Measurements from ENCODE around the gene TMEM178B. TPM values are rescaled to one million over a fixed set of nuclear protein-coding genes. Genes with fewer than 3 reads are reported as not detected.

Gene TMEM178B
- total and polyA plus RNA-seq, 2 of the 4 experiments (the other 2 are of a cell fraction): under 0.01 to 0.05 TPM

- H3K4me2 ChIP-seq (ENCODE audit: low read depth, low read length): no peak overlapping the region
- H3K23ac ChIP-seq (ENCODE audit: low read depth, low read length): no peak overlapping the region
- H2BK20ac ChIP-seq (ENCODE audit: low read depth, low read length): no peak overlapping the region
- no peak overlapping the region for H2AK5ac ChIP-seq (ENCODE audit: low read depth, low read length)
- H2BK120ac ChIP-seq (ENCODE audit: low read depth, low read length): no peak overlapping the region
- no peak overlapping the region for H3K18ac ChIP-seq (ENCODE audit: low read depth, low read length)
- H3K79me1 ChIP-seq (ENCODE audit: low read depth in 1 of 2, low read length in 2 of 2): no peaks in the 10 kb centered on the region
- dilution Hi-C loops (cut with HindIII; ENCODE audit: low sequenced_read_pairs, unreplicated experiment): no loop called here
- no peaks in the 10 kb centered on the region for H3K36me3 ChIP-seq (ENCODE audit: control insufficient read depth, insufficient read depth, low read length)
- no peaks in the 10 kb centered on the region for H4K20me1 ChIP-seq (ENCODE audit: insufficient read depth, low read length)
- no peak overlapping the region for H3K4ac ChIP-seq (ENCODE audit: low read depth, low read length)
- TF ChIP-seq MAZ (IDR thresholded peaks at IDR 0.05; ENCODE audit: borderline replicate concordance, low read depth, low read length): no peak
- TF ChIP-seq MAFK (IDR thresholded peaks at IDR 0.05; ENCODE audit: low read depth, low read length): no peak
- no peak for TF ChIP-seq RAD21 (IDR thresholded peaks at IDR 0.05; ENCODE audit: low read length)
- TF ChIP-seq POLR2A (IDR thresholded peaks at IDR 0.05; ENCODE audit: low read depth, low read length): no peak
- no peak for TF ChIP-seq NFE2L2 (IDR thresholded peaks at IDR 0.05; ENCODE audit: low read depth, low read length)
- no peak for TF ChIP-seq SMC3 (IDR thresholded peaks at IDR 0.05; ENCODE audit: low read depth, low read length)
- TF ChIP-seq MXI1 (IDR thresholded peaks at IDR 0.05; ENCODE audit: borderline replicate concordance, low read depth, low read length): no peak
- no peak for TF ChIP-seq RCOR1 (IDR thresholded peaks at IDR 0.05; ENCODE audit: insufficient replicate concordance, low read length)
- no peak for TF ChIP-seq CHD1 (IDR thresholded peaks at IDR 0.05; ENCODE audit: low read depth, low read length)
- no peak for TF ChIP-seq CEBPB (IDR thresholded peaks at IDR 0.05; ENCODE audit: low read depth, low read length)
- no peak for TF ChIP-seq ELK1 (IDR thresholded peaks at IDR 0.05; ENCODE audit: borderline replicate concordance, low read depth, low read length)
- no peak for TF ChIP-seq USF2 (IDR thresholded peaks at IDR 0.05; ENCODE audit: low read depth, low read length)
- TF ChIP-seq RFX5 (IDR thresholded peaks at IDR 0.05; ENCODE audit: low read depth, low read length): no peak
- H4K5ac ChIP-seq (ENCODE audit: low read depth, low read length): no peak overlapping the region
- H3K9me3 ChIP-seq (ENCODE audit: control insufficient read depth, insufficient read depth, low read length): peaks cover 7% of the 10 kb centered on the region
- no peak overlapping the region for H3K4me3 ChIP-seq (ENCODE audit: insufficient read depth, low read depth, low read length)
- no peak for DNase-seq
- no peak overlapping the region for H3K14ac ChIP-seq (replicated peaks; ENCODE audit: low read depth, low read length)
- H2AFZ ChIP-seq (replicated peaks; ENCODE audit: low read length, poor library complexity): no peak overlapping the region
- in situ Hi-C loops (cut with MboI; ENCODE audit: low sequenced_read_pairs): no loop called here
- no peak for ATAC-seq (ENCODE audit: low read depth)
- no TSS peak for BruUV-seq (replicated peaks)
- POLR2A ChIA-PET (ENCODE audit: unreplicated experiment): no interaction called here
- H3K27me3 ChIP-seq (ENCODE audit: control insufficient read depth, insufficient read depth, low read length): no peaks in the 10 kb centered on the region
- intact Hi-C loops (cut with micrococcal nuclease): no loop called here
- H3K9ac ChIP-seq (ENCODE audit: low read depth, low read length): no peak overlapping the region
- 18% methylated on average over 2 of the region's 8 CpGs; no CpG with 5 or more reads in 1 of the 2 experiments for WGBS, 2 experiments (ENCODE audit: extremely low coverage in 2 of 2, insufficient read length in 1 of 2)
- no peak overlapping the region for H2AK9ac ChIP-seq (replicated peaks; ENCODE audit: low read depth, low read length, poor library complexity)
- no peak overlapping the region for H3K56ac ChIP-seq (ENCODE audit: extremely low read depth, insufficient read depth, low read length)
- H4K8ac ChIP-seq (ENCODE audit: low read depth in 2 of 2, low read length in 2 of 2): no peak overlapping the region
- CTCF ChIA-PET: no interaction called here
- H3K27ac ChIP-seq (ENCODE audit: insufficient read depth, low read length): no peak overlapping the region
- no peak overlapping the region for H4K91ac ChIP-seq (ENCODE audit: insufficient read depth, low read depth, low read length)
- no peak overlapping the region for H2BK5ac ChIP-seq (ENCODE audit: low read depth, low read length, poor library complexity, severe bottlenecking)
- no peaks in the 10 kb centered on the region for H3K9me1 ChIP-seq (ENCODE audit: insufficient read depth, low read length)
- no peak overlapping the region for H2BK15ac ChIP-seq (ENCODE audit: low read depth, low read length)
- no peaks in the 10 kb centered on the region for H3K4me1 ChIP-seq (ENCODE audit: control insufficient read depth, insufficient read depth, low read length)
Measured at GRCh38 chr7:141225916-141226618, 152.2 kb downstream of the TMEM178B start.

Data from IMR-90 (cell line).